OCI-LY1 (cell line): ENCODE data around the gene HDHD3.

ENCODE experiments used
- H2AFZ ChIP-seq: fragments of 200-600 bp; sonication (generic), shearing (Covaris generic); 2 replicates; pipeline ENCODE4 v1.6.0; 2014; ENCODE audit warnings: antibody characterized with exemption, mild to moderate bottlenecking, low read length
- H3F3A ChIP-seq: fragments of 200-600 bp; sonication (generic), shearing (Covaris generic); 2 replicates; pipeline ENCODE4 v1.6.0; 2014; ENCODE audit warnings: mild to moderate bottlenecking, antibody characterized with exemption, low read length, moderate library complexity; ENCODE audit not compliant: insufficient read depth
- H3K27ac ChIP-seq: fragments of 200-600 bp; sonication (generic); 2 replicates; pipeline ENCODE4 v1.5.1; 2014; ENCODE audit warnings: low read length, mixed run types, mild to moderate bottlenecking, low read depth; ENCODE audit not compliant: poor library complexity, severe bottlenecking
- H3K27me3 ChIP-seq: fragments of 200-600 bp; sonication (generic); 2 replicates; pipeline ENCODE4 v1.6.0; 2014; ENCODE audit warnings: antibody characterized with exemption, mild to moderate bottlenecking, low read length, moderate library complexity; ENCODE audit not compliant: insufficient read depth
- H3K36me3 ChIP-seq: fragments of 200-600 bp; sonication (generic); 2 replicates; pipeline ENCODE4 v1.6.1; 2014; ENCODE audit warnings: mild to moderate bottlenecking, antibody characterized with exemption, low read length, moderate library complexity, mixed read lengths; ENCODE audit not compliant: insufficient read depth
- H3K4me1 ChIP-seq: fragments of 200-600 bp; sonication (generic); 2 replicates; pipeline ENCODE4 v1.5.1; 2014; ENCODE audit warnings: mild to moderate bottlenecking, low read length, moderate library complexity; ENCODE audit not compliant: insufficient read depth, severe bottlenecking
- H3K4me2 ChIP-seq: fragments of 200-600 bp; sonication (generic), shearing (Covaris generic); 2 replicates; pipeline ENCODE4 v1.6.1; 2014; ENCODE audit warnings: low read length
- H3K4me3 ChIP-seq: fragments of 200-600 bp; sonication (generic); 2 replicates; pipeline ENCODE4 v1.5.1; 2014; ENCODE audit warnings: low read length, low read depth, mild to moderate bottlenecking, mixed read lengths; ENCODE audit not compliant: poor library complexity, severe bottlenecking
- H3K79me2 ChIP-seq: fragments of 200-600 bp; shearing (Covaris generic); 2 replicates; pipeline ENCODE4 v1.6.1; 2016; ENCODE audit warnings: mixed run types, low read length, mixed read lengths; ENCODE audit not compliant: insufficient read depth
- H3K9ac ChIP-seq: fragments of 200-600 bp; sonication (generic), shearing (Covaris generic); 2 replicates; pipeline ENCODE4 v1.6.1; 2014; ENCODE audit warnings: mild to moderate bottlenecking, low read length, mixed read lengths
- H3K9me2 ChIP-seq: fragments of 200-600 bp; sonication (generic), shearing (Covaris generic); 2 replicates; pipeline ENCODE4 v1.6.1; 2014; ENCODE audit warnings: low read depth, mild to moderate bottlenecking, low read length, mixed read lengths
- H3K9me3 ChIP-seq: fragments of 200-600 bp; shearing (Covaris generic); 2 replicates; pipeline ENCODE4 v1.6.1; 2014; ENCODE audit warnings: low read length, mixed read lengths
- H4K20me1 ChIP-seq: fragments of 200-600 bp; sonication (generic), shearing (Covaris generic); 2 replicates; pipeline ENCODE4 v1.6.0; 2016; ENCODE audit warnings: mild to moderate bottlenecking, low read length; ENCODE audit not compliant: insufficient read depth
- CTCF ChIP-seq: fragments of 200-600 bp; sonication (generic), shearing (Covaris generic); IDR thresholded peaks from 2 replicates; pipeline ENCODE4 v1.5.1; 2017; ENCODE audit warnings: mild to moderate bottlenecking, antibody characterized with exemption, low read length, moderate library complexity, mixed read lengths
- EZH2 ChIP-seq: fragments of 200-600 bp; sonication (generic), shearing (Covaris generic); IDR thresholded peaks from 2 replicates; pipeline ENCODE4 v1.8.0; 2017; ENCODE audit warnings: borderline replicate concordance, mixed run types, mild to moderate bottlenecking, antibody characterized with exemption, low read length, moderate library complexity, mixed read lengths

Gene HDHD3

GRCh38 chr9:113389451-113389850, 12.7 kb upstream of the HDHD3 start:
- Histone ChIP-seq H3K4me3 (no peak overlapping the region), H3K9me2 (no peaks in the 10 kb centered on the region), H3K4me2 (no peak overlapping the region), H3K9me3 (no peaks in the 10 kb centered on the region), H2AFZ (no peak overlapping the region), H3K79me2 (no peaks in the 10 kb centered on the region), H4K20me1 (no peaks in the 10 kb centered on the region), H3K27ac (no peak overlapping the region), H3K9ac (no peak overlapping the region), H3F3A (no peaks in the 10 kb centered on the region), H3K4me1 (no peaks in the 10 kb centered on the region), H3K27me3 (no peaks in the 10 kb centered on the region), H3K36me3 (peaks cover 56% of the 10 kb centered on the region)
- TF ChIP-seq CTCF (no peak), EZH2 (no peak)

- H3K4me2 ChIP-seq: no peak overlapping the region
- H3K79me2 ChIP-seq: no peaks in the 10 kb centered on the region
- TF ChIP-seq CTCF (no peak), EZH2 (no peak)
- no peaks in the 10 kb centered on the region for H3K4me1 ChIP-seq
- no peaks in the 10 kb centered on the region for H3F3A ChIP-seq
- H2AFZ ChIP-seq: no peak overlapping the region
- no peak overlapping the region for H3K27ac ChIP-seq
- H3K36me3 ChIP-seq: peaks cover 56% of the 10 kb centered on the region
- H3K9ac ChIP-seq: no peak overlapping the region
- no peaks in the 10 kb centered on the region for H3K27me3 ChIP-seq
- no peaks in the 10 kb centered on the region for H3K9me2 ChIP-seq
- H3K9me3 ChIP-seq: no peaks in the 10 kb centered on the region
- H3K4me3 ChIP-seq: no peak overlapping the region
- no peaks in the 10 kb centered on the region for H4K20me1 ChIP-seq
Measured at GRCh38 chr9:113388833-113389232, 12.0 kb upstream of the HDHD3 start.

- Histone ChIP-seq H4K20me1 (no peaks in the 10 kb centered on the region), H3K79me2 (no peaks in the 10 kb centered on the region), H3K9me2 (no peaks in the 10 kb centered on the region), H3K9ac (no peak overlapping the region), H3K27me3 (no peaks in the 10 kb centered on the region), H3K27ac (no peak overlapping the region), H3K4me1 (no peaks in the 10 kb centered on the region), H3K4me3 (no peak overlapping the region), H3K36me3 (peaks cover 47% of the 10 kb centered on the region), H3K9me3 (no peaks in the 10 kb centered on the region), H3K4me2 (no peak overlapping the region), H3F3A (no peaks in the 10 kb centered on the region), H2AFZ (no peak overlapping the region)
- TF ChIP-seq CTCF (no peak), EZH2 (no peak)
Measured at GRCh38 chr9:113387560-113388230, 10.9 kb upstream of the HDHD3 start.
